Natural killer cell (primary cell): Measurements from ENCODE around the gene BICRA. TPM values are rescaled to one million over a fixed set of nuclear protein-coding genes. Genes with fewer than 3 reads are reported as not detected.

Experiments used
- ATAC-seq, 3 donors: fragments of 150-1000 bp in 2 of 3; fragments of 200-7000 bp in 1 of 3; cut with Tn5 transposase; 1 replicate in 1 of 3; 2 replicates in 2 of 3; pipeline ENCODE4 v1.10.0; 2021; ENCODE audit warnings: mild to moderate bottlenecking in 2 of 3, moderate library complexity in 2 of 3
- DNase-seq, 2 donors: peaks; one replicate each; pipeline versions ENCODE4 v3.0.0 to v3.0.0-alpha.2; 2013 to 2021; ENCODE audit warnings: mixed read lengths in 1 of 2
- H3K27ac ChIP-seq: one replicate; pipeline ENCODE4 v1.5.1; 2013; ENCODE audit warnings: mild to moderate bottlenecking, low read length
- H3K27me3 ChIP-seq: one replicate; pipeline ENCODE4 v1.6.1; 2013; ENCODE audit warnings: low read length; ENCODE audit not compliant: control insufficient read depth, insufficient read depth
- H3K36me3 ChIP-seq: one replicate; pipeline ENCODE4 v1.6.1; 2013; ENCODE audit warnings: low read length; ENCODE audit not compliant: control insufficient read depth, insufficient read depth
- H3K4me1 ChIP-seq: one replicate; pipeline ENCODE4 v1.6.1; 2013; ENCODE audit warnings: low read length; ENCODE audit not compliant: control insufficient read depth, insufficient read depth
- H3K4me3 ChIP-seq: one replicate; pipeline ENCODE4 v1.5.1; 2013; ENCODE audit warnings: low read length
- H3K9me3 ChIP-seq: one replicate; pipeline ENCODE4 v1.6.1; 2013; ENCODE audit warnings: low read length; ENCODE audit not compliant: control insufficient read depth, insufficient read depth
- H3K27ac Mint-ChIP-seq, 2 donors: one replicate each; pipeline ENCODE4 v1.8.0; 2022; ENCODE audit warnings: mild to moderate bottlenecking in 2 of 2, mixed read lengths in 2 of 2, moderate library complexity in 1 of 2
- H3K27me3 Mint-ChIP-seq, 2 donors: one replicate each; pipeline ENCODE4 v1.8.0; 2022; ENCODE audit warnings: low read depth in 2 of 2, mixed read lengths in 2 of 2
- H3K36me3 Mint-ChIP-seq: one replicate; pipeline ENCODE4 v1.8.0; 2022; ENCODE audit warnings: mixed read lengths
- H3K4me1 Mint-ChIP-seq, 2 donors: one replicate each; pipeline ENCODE4 v1.8.0; 2022; ENCODE audit warnings: mixed read lengths in 2 of 2
- H3K4me3 Mint-ChIP-seq: one replicate; pipeline ENCODE4 v1.8.0; 2022; ENCODE audit warnings: mild to moderate bottlenecking, moderate library complexity, mixed read lengths
- H3K9me3 Mint-ChIP-seq, 2 donors: one replicate each; pipeline ENCODE4 v1.8.0; 2022; ENCODE audit warnings: mixed read lengths in 2 of 2
- CTCF ChIP-seq: fragments of 200-600 bp; IDR thresholded peaks from one replicate; pipeline ENCODE4 v1.8.0; 2022; ENCODE audit warnings: antibody characterized with exemption
- WGBS: methylation state at CpG from one replicate; pipeline ENCODE4 v1.1.7; 2013; ENCODE audit warnings: missing lambda C conversion rate; ENCODE audit not compliant: insufficient coverage; 5-methylcytosine and 5-hydroxymethylcytosine counted together
- intact Hi-C: fragments of 100-400 bp; cut with micrococcal nuclease; formaldehyde crosslinking; loops from one replicate; pipeline ENCODE4 v1.14.2; 2022
- total RNA-seq, 4 donors: library from RNA; stranded (reverse); fragments of 120-200 nt in 1 of 4; gene quantifications; one replicate each; pipeline versions ENCODE4 v1.2.3 to v1.2.4, GENCODE V29; 2013 to 2022

BICRA gene
- total RNA-seq, 3 donors from 2014 or later (not counting 1 experiment from before 2014, with no cell fraction given): 31.9 to 37.4 (median 34.1) TPM

GRCh38 chr19:47740866-47741519, 132.1 kb downstream of the BICRA start:
- Mint-ChIP-seq H3K4me3 (no peak overlapping the region), H3K9me3 (no peaks in the 10 kb centered on the region), H3K4me1 (peaks cover 7 to 8% of the 10 kb centered on the region in 2 donors), H3K27ac (no peak overlapping the region), H3K27me3 (no peaks in the 10 kb centered on the region), H3K36me3 (no peaks in the 10 kb centered on the region)
- no peaks in the 10 kb centered on the region for H3K27me3 ChIP-seq
- intact Hi-C loops: no loop called here
- peaks cover 23% of the 10 kb centered on the region for H3K4me1 ChIP-seq
- WGBS: 93% methylated on average over 48 of the region's 48 CpGs
- no peak overlapping the region for H3K27ac ChIP-seq
- no peaks in the 10 kb centered on the region for H3K36me3 ChIP-seq
- DNase-seq: no peak
- H3K4me3 ChIP-seq: no peak overlapping the region
- TF ChIP-seq CTCF: no peak
- no peaks in the 10 kb centered on the region for H3K9me3 ChIP-seq
- no peak for ATAC-seq

- no peak for TF ChIP-seq CTCF
- ATAC-seq: no peak
- H3K9me3 Mint-ChIP-seq: no peaks in the 10 kb centered on the region
- no peaks in the 10 kb centered on the region for H3K27me3 Mint-ChIP-seq
- WGBS: 82% methylated on average over 15 of the region's 15 CpGs
- H3K4me3 Mint-ChIP-seq: no peak overlapping the region
- no peak for DNase-seq
- Histone ChIP-seq H3K4me3 (no peak overlapping the region), H3K4me1 (peaks cover 29% of the 10 kb centered on the region), H3K27ac (no peak overlapping the region), H3K9me3 (no peaks in the 10 kb centered on the region), H3K27me3 (no peaks in the 10 kb centered on the region), H3K36me3 (no peaks in the 10 kb centered on the region)
- H3K4me1 Mint-ChIP-seq: peaks cover 7 to 8% of the 10 kb centered on the region in 2 donors
- no peak overlapping the region for H3K27ac Mint-ChIP-seq
- intact Hi-C loops: loop anchor here (2.0 kb wide), 1 partner anchor 35 kb away; no protein-coding TSS in a partner anchor
- H3K36me3 Mint-ChIP-seq: no peaks in the 10 kb centered on the region
Observed at GRCh38 chr19:47741544-47742140, 132.7 kb downstream of the BICRA start.

- peaks cover 32% of the 10 kb centered on the region for H3K4me1 ChIP-seq
- Mint-ChIP-seq H3K36me3 (no peaks in the 10 kb centered on the region), H3K4me3 (peak overlapping the region; percentile 35), H3K9me3 (no peaks in the 10 kb centered on the region), H3K27ac (no peak overlapping the region), H3K27me3 (no peaks in the 10 kb centered on the region), H3K4me1 (peaks cover 7 to 8% of the 10 kb centered on the region in 2 donors)
- DNase-seq (no peak), ATAC-seq (no peak)
- TF ChIP-seq CTCF: no peak
- peaks cover 3% of the 10 kb centered on the region for H3K36me3 ChIP-seq
- no peaks in the 10 kb centered on the region for H3K9me3 ChIP-seq
- H3K27ac ChIP-seq: no peak overlapping the region
- no peak overlapping the region for H3K4me3 ChIP-seq
- 90% methylated on average over 9 of the region's 13 CpGs for WGBS
- H3K27me3 ChIP-seq: no peaks in the 10 kb centered on the region
- intact Hi-C loops: loop anchor here (1.0 to 2.0 kb wide), 2 partner anchors 36 to 306 kb away; no protein-coding TSS in a partner anchor
Observed at GRCh38 chr19:47742634-47743033, 133.7 kb downstream of the BICRA start.
